Transverse colon (tissue), 4 donors: ENCODE results near the gene SDK1. TPM values are rescaled to one million over a fixed set of nuclear protein-coding genes. Genes with fewer than 3 reads are reported as not detected.

ENCODE experiments used
- DNase-seq: peaks from one replicate; pipeline ENCODE4 v3.0.0-alpha.2; 2019
- H3K27ac ChIP-seq, 4 donors: fragments of 200-600 bp; sonication (generic); 2 replicates each; pipeline ENCODE4 v1.5.1; 2016 to 2018; ENCODE audit warnings: inconsistent platforms in 4 of 4
- H3K27me3 ChIP-seq: fragments of 200-600 bp; sonication (generic); 2 replicates; pipeline ENCODE4 v1.5.1; 2017; ENCODE audit warnings: inconsistent platforms
- H3K36me3 ChIP-seq, 4 donors: fragments of 200-600 bp; sonication (generic); 2 replicates each; pipeline ENCODE4 v1.5.1; 2017 to 2019; ENCODE audit warnings: inconsistent platforms in 4 of 4
- H3K4me1 ChIP-seq, 4 donors: fragments of 200-600 bp; sonication (generic); 2 replicates each; pipeline ENCODE4 v1.5.1; 2017 to 2020; ENCODE audit warnings: inconsistent platforms in 4 of 4
- H3K4me3 ChIP-seq, 4 donors: fragments of 200-600 bp; sonication (generic); 1 replicate in 1 of 4; 2 replicates in 3 of 4; pipeline versions ENCODE4 v1.5.1 to v1.6.1; 2017 to 2019; ENCODE audit warnings: inconsistent platforms in 4 of 4
- H3K9me3 ChIP-seq, 2 donors: fragments of 200-600 bp; sonication (generic); 2 replicates each; pipeline ENCODE4 v1.5.1; 2017 to 2019; ENCODE audit warnings: inconsistent platforms in 2 of 2
- EP300 ChIP-seq: sonication (generic); formaldehyde crosslinking; IDR thresholded peaks from one replicate; pipeline ENCODE4 v1.6.1; 2017; ENCODE audit warnings: antibody characterized with exemption, low read depth
- POLR2A ChIP-seq: fragments of 450-650 bp; IDR thresholded peaks from one replicate; pipeline ENCODE4 v1.6.1; 2016; ENCODE audit warnings: antibody characterized with exemption, mild to moderate bottlenecking, moderate library complexity
- POLR2AphosphoS5 ChIP-seq, 3 donors: sonication (generic); formaldehyde crosslinking; IDR thresholded peaks; one replicate each; pipeline ENCODE4 v1.6.1; 2016; ENCODE audit warnings: antibody characterized with exemption in 3 of 3
- WGBS, 2 donors: methylation state at CpG; one replicate each; pipeline ENCODE4 v1.1.5; 2018; ENCODE audit warnings: low coverage in 1 of 2; 5-methylcytosine and 5-hydroxymethylcytosine counted together
- in situ Hi-C, 4 donors: fragments of 200-750 bp; cut with MboI; loops; one replicate each; pipeline versions ENCODE4 v1.15.0 to v1.15.1; 2017; ENCODE audit warnings: low sequenced_read_pairs in 3 of 4, low pct_ligation_motif_present in 1 of 4, low pct_unique_long_range_greater_than_20kb in 1 of 4
- intact Hi-C: fragments of 100-400 bp; cut with DNase I; formaldehyde crosslinking; loops from one replicate; pipeline ENCODE4 v1.15.1; 2023; ENCODE audit warnings: low total_unique reads
- total RNA-seq, 4 donors: library from RNA; depleted of rRNA; stranded (reverse); fragments of >200 nt; gene quantifications; one replicate each; pipeline ENCODE4 v1.1.0, GENCODE V29; 2016
- TF ChIP-seq, protein P1 (sequence below), 5 experiments: fragments of 200-600 bp in 3 of 5; fragments of 450-650 bp in 2 of 5; sonication (generic) in 3 of 5; IDR thresholded peaks; 1 replicate in 2 of 5; 2 replicates in 3 of 5; pipeline ENCODE4 v1.5.1; 2016 to 2017; ENCODE audit warnings: antibody characterized with exemption in 5 of 5, inconsistent platforms in 3 of 5, mild to moderate bottlenecking in 2 of 5, moderate library complexity in 1 of 5

Gene SDK1
- total RNA-seq, 4 donors from 2014 or later = 4.0 to 8.6 (median 5.4) TPM

DNA sequence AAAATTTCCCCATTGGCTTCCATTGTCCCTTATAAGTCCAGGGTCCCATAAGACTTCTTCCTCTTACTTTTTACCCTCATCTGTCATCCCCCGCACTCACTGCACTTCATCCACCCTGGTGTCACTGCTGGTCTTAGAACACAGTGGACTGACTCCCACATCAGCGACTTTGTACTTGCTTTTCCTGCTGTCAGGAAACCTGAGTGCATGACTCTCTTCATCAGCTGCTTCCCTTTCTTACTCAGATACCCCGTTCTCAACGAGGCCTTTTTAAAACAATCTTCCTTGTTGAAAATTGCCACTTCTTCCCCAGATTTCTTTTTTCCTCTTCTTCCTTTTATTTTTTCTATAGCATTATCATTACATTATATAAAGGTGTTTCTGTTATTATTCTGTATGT lies 305.4 kb downstream of the SDK1 start:
- intact Hi-C loops = no loop called here
- no peak for DNase-seq
- TF ChIP-seq POLR2A (no peak), EP300 (no peak), POLR2AphosphoS5 (IDR thresholded peaks at IDR 0.05) (no peak)
- TF ChIP-seq, protein P1, sequence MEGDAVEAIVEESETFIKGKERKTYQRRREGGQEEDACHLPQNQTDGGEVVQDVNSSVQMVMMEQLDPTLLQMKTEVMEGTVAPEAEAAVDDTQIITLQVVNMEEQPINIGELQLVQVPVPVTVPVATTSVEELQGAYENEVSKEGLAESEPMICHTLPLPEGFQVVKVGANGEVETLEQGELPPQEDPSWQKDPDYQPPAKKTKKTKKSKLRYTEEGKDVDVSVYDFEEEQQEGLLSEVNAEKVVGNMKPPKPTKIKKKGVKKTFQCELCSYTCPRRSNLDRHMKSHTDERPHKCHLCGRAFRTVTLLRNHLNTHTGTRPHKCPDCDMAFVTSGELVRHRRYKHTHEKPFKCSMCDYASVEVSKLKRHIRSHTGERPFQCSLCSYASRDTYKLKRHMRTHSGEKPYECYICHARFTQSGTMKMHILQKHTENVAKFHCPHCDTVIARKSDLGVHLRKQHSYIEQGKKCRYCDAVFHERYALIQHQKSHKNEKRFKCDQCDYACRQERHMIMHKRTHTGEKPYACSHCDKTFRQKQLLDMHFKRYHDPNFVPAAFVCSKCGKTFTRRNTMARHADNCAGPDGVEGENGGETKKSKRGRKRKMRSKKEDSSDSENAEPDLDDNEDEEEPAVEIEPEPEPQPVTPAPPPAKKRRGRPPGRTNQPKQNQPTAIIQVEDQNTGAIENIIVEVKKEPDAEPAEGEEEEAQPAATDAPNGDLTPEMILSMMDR (IDR thresholded peaks at IDR 0.05) = no peak
- no peak overlapping the region for H3K4me3 ChIP-seq
- no peaks in the 10 kb centered on the region for H3K4me1 ChIP-seq
- in situ Hi-C loops = no loop called here
- 60 to 63% methylated on average over 4 of the region's 4 CpGs for WGBS, 2 donors
- H3K27me3 ChIP-seq = no peaks in the 10 kb centered on the region
- no peaks in the 10 kb centered on the region for H3K36me3 ChIP-seq
- no peak overlapping the region for H3K27ac ChIP-seq
- H3K9me3 ChIP-seq = no peaks in the 10 kb centered on the region

DNA sequence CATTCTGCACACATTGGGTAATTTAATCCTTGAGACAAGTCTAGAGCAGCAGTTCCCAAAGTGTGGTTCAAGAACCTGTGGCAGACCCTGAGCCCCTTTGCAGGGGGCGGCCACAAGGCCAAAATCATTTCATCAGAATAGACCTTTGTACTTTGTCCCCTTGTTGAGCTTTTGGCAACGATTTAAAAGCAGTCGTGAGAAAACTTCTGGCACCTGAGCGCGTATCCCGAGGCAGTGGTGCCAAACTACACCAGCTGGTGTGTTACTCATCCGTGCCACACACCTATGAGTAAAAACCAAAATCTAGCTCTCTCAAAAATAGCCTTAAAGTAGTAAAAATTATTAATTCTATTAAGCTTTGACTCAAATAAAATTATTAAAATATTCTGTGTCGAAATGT lies 306.8 kb downstream of the SDK1 start:
- Histone ChIP-seq H3K9me3 (no peaks in the 10 kb centered on the region), H3K36me3 (no peaks in the 10 kb centered on the region), H3K4me1 (no peaks in the 10 kb centered on the region), H3K27me3 (no peaks in the 10 kb centered on the region), H3K27ac (no peak overlapping the region), H3K4me3 (no peak overlapping the region)
- TF ChIP-seq POLR2AphosphoS5 (IDR thresholded peaks at IDR 0.05) = no peak
- TF ChIP-seq, protein P1 (IDR thresholded peaks at IDR 0.05) = no peak
- TF ChIP-seq POLR2A = no peak
- TF ChIP-seq EP300 = no peak
- in situ Hi-C loops (no loop called here), intact Hi-C loops (no loop called here)
- no peak for DNase-seq
- 49 to 68% methylated on average over 7 to 8 of the region's 8 CpGs for WGBS, 2 donors

DNA sequence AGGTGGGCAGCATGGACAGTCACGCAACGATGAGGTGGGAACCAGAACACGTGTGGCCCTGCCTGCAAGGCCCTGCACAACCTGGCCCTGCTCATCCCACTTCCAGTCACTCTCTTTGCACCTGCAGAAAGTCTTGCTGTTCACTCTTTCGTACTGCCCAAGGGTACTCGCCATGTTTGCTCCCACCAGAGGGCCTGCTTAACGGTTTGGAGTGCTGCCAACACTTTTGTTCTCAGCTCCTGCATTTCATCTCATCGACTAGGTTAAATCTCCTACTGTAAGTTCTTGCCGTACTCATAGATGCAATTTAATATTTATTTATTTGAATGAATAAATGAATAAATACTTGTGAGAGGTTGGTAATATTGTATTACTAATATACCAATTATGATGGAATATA lies 315.3 kb downstream of the SDK1 start:
- no peaks in the 10 kb centered on the region for H3K4me1 ChIP-seq

DNA sequence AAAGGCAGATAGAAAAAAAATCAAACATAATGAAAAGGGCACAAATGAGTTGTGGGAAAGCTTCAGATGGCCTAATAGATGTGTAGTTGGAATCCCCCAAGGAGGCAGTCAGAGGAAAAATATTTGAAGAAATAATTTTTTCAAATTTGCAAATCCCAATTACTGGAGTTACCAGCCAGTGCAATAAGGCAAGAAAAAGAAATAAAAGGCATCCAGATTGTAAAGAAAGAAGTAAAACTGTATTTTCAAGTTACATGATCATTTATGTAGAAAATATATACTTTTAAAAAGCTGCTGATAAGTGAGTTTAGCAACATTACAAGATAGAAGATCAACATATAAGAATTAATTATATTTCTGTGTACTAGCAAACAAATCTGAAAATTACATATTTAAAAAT lies 329.0 kb downstream of the SDK1 start:
- intact Hi-C loops = no loop called here
- Histone ChIP-seq H3K9me3 (peaks cover 8 to 16% of the 10 kb centered on the region in 2 donors), H3K4me3 (no peak overlapping the region), H3K27me3 (no peaks in the 10 kb centered on the region), H3K4me1 (no peaks in the 10 kb centered on the region), H3K36me3 (peaks cover 0 to 2% (median 0%) of the 10 kb centered on the region in 4 donors), H3K27ac (no peak overlapping the region)
- TF ChIP-seq POLR2AphosphoS5 (IDR thresholded peaks at IDR 0.05) = no peak
- TF ChIP-seq, protein P1 (IDR thresholded peaks at IDR 0.05) = no peak
- in situ Hi-C loops = no loop called here
- no peak for DNase-seq

More for the DNA sequence above, 315.3 kb downstream of the SDK1 start:
- no peak for TF ChIP-seq POLR2AphosphoS5 (IDR thresholded peaks at IDR 0.05)
- 75 to 83% methylated on average over 5 to 8 of the region's 8 CpGs for WGBS, 2 donors
- intact Hi-C loops (no loop called here), in situ Hi-C loops (no loop called here)
- Histone ChIP-seq H3K9me3 (no peaks in the 10 kb centered on the region), H3K36me3 (no peaks in the 10 kb centered on the region), H3K4me3 (no peak overlapping the region), H3K27ac (no peak overlapping the region), H3K27me3 (no peaks in the 10 kb centered on the region)
- DNase-seq = no peak

DNA sequence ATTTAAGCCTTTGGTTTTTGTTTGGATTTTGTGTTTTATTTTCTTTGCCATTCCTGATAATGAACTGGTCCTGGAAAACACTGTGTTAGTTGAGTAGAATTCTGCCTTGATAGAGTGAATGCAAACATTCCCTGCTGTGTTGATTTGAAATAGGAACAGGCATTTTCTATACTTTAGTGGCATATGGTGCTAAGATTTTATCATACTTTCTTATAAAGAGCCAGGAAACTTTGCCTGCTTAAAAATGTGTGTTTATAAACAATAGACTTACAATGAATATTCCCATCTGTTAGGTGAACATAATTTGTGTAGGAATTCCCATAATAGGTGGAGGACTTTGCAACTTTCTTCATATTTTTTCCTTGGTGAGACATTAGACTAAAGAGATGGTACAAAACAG lies 333.3 kb downstream of the SDK1 start:
- in situ Hi-C loops = no loop called here
- peaks cover 0 to 2% (median 0%) of the 10 kb centered on the region in 4 donors for H3K36me3 ChIP-seq
- TF ChIP-seq POLR2AphosphoS5 (IDR thresholded peaks at IDR 0.05) = no peak
- TF ChIP-seq, protein P1 (IDR thresholded peaks at IDR 0.05) = no peak
- no peak for TF ChIP-seq EP300
- TF ChIP-seq POLR2A = no peak

More for the DNA sequence above, 333.3 kb downstream of the SDK1 start:
- Histone ChIP-seq H3K4me3 (no peak overlapping the region), H3K9me3 (peaks cover 8 to 13% of the 10 kb centered on the region in 2 donors), H3K4me1 (no peaks in the 10 kb centered on the region), H3K27ac (no peak overlapping the region), H3K27me3 (no peaks in the 10 kb centered on the region)
- no peak for DNase-seq
- intact Hi-C loops = no loop called here
